GM10266 (cell line): ENCODE data around the gene TLR9.
A peak's percentile ranks its signal among the peaks of the same experiment; 100 is the strongest.

ENCODE experiments used
- DNase-seq: peaks from one replicate; pipeline ENCODE4 v3.0.0; 2012; ENCODE audit errors: extremely low spot score
- TF ChIP-seq, protein P1 (sequence below): IDR thresholded peaks from 2 replicates; pipeline ENCODE4 v1.5.1; 2012; ENCODE audit warnings: mild to moderate bottlenecking, low read depth; ENCODE audit not compliant: control insufficient read depth, insufficient read depth; ENCODE audit errors: missing control alignments

The TLR9 gene

DNA sequence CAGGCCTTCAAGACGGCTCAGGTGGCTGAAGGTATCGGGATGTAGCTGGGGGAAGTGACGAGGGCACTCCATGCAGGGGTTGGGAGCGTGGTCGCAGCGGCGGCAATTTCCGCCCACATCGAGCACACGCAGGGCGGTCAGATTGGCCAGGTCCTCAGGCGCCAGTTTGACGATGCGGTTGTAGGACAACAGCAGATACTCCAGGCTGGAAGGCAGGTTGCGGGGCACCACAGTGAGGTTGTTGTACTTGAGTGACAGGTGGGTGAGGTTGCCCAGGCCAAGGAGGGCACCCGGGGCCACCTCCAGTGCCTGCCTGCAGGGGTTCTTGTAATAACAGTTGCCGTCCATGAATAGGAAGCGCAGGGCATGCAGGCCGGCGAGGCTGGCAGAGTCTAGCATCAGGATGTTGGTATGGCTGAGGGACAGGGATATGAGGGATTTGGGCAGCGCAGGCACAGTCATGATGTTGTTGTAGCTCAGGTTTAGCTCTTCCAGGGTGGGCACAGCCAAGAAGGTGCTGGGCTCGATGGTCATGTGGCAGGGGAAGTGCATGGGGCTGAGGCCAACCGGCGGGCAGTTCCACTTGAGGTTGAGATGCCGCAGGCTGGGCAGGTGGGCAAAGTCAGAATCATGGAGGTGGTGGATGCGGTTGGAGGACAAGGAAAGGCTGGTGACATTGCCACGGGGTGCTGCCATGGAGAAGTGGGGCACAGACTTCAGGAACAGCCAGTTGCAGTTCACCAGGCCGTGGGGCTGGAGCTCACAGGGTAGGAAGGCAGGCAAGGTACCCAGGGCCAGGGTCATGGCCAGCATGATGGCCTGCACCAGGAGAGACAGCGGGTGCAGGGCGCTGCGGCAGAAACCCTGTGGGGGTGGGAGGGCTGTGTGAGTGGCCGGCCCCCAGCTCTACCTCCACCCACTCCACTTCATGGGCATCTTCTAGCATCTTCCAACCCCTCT is 1.7 kb downstream of the TLR9 start:
- DNase-seq: no peak
- TF ChIP-seq, protein P1, sequence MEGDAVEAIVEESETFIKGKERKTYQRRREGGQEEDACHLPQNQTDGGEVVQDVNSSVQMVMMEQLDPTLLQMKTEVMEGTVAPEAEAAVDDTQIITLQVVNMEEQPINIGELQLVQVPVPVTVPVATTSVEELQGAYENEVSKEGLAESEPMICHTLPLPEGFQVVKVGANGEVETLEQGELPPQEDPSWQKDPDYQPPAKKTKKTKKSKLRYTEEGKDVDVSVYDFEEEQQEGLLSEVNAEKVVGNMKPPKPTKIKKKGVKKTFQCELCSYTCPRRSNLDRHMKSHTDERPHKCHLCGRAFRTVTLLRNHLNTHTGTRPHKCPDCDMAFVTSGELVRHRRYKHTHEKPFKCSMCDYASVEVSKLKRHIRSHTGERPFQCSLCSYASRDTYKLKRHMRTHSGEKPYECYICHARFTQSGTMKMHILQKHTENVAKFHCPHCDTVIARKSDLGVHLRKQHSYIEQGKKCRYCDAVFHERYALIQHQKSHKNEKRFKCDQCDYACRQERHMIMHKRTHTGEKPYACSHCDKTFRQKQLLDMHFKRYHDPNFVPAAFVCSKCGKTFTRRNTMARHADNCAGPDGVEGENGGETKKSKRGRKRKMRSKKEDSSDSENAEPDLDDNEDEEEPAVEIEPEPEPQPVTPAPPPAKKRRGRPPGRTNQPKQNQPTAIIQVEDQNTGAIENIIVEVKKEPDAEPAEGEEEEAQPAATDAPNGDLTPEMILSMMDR: no peak

- TF ChIP-seq, protein P1: no peak
- DNase-seq: no peak
Measured at GRCh38 chr3:52222319-52223221, 2.9 kb downstream of the TLR9 start.

DNA sequence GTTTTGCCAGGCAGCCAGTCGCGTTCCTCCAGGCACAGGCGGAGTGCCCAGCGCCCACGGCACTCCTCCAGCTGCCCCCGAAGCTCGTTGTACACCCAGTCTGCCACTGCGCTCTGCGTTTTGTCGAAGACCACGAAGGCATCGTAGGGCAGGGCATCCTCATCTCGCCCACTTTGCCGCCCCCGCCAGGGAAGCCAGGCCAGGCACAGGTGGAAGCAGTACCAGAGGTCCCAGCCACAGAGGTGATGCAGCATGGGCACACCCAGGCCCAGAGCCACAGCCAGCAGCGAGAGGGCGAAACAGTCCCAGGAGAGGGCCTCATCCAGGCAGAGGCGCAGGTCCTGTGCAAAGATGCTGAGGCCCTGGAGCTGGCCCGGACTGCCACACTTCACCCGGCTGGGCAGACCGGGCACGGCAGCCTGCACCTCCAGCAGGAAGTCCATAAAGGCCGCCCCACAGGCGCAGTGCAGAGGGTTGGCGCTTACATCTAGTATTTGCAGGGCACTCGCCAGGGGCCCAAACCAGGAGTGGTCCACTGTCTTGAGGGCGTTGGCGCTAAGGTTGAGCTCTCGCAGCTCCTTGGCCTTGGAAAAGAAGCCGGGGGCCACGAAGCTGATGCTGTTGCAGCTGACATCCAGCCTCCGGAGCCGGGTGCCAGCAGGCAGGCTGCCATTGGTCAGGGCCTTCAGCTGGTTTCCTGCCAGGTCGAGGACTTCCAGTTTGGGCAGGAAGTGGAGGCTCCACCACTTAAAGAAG is 3.7 kb downstream of the TLR9 start:
- DNase-seq: no peak
- TF ChIP-seq, protein P1: no peak

DNA sequence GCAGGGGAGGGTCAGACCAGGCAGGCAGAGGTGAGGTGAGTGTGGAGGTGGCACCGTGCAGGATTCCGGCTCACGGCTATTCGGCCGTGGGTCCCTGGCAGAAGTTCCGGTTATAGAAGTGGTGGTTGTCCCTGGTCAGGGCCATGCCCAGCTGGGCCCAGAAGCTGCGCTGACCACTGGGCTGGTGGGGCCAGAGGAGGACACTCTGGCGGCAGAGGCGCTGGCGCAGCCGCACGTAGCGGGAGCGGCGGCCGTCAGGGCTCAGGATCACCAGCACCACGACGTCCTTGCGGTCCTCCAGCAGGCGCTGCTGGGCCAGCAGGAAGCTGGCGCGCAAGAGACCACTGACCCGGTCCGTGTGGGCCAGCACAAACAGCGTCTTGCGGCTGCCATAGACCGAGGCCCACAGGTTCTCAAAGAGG is 4.3 kb downstream of the TLR9 start:
- no peak for DNase-seq
- TF ChIP-seq, protein P1: no peak

DNA sequence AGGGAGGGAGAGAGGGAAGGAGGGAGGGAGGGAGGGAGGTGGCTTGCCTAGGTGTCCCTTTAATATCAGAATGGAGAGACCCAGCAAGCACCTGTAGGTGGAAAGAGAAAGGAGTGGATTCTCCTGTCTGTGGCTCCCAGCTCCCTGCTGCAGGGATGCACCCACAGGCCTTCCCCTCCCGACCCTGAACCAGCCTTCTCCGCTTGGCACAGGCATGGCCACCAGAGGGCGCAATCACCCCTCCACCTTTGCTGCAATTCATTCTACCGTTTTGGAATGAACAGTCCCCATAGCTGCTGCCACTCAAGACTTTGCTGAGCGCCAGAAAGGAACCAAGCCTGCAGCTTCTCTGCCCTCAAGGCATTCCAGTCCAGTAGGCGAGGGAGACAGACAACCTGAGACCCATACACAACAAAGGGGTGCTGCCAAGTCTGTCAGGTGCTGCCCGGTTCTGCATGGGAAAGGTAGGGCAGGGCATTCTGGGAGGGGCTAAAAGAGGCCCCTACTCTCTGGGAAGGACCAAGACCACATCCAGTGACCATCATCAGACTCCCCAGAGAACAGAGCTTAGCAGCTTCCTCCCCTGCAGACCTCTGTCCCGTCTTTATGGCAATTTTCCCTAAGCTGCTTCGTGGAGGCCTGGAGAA is 4.9 kb downstream of the TLR9 start:
- DNase-seq: peak; percentile 87
- TF ChIP-seq, protein P1: peak; percentile 94

DNA sequence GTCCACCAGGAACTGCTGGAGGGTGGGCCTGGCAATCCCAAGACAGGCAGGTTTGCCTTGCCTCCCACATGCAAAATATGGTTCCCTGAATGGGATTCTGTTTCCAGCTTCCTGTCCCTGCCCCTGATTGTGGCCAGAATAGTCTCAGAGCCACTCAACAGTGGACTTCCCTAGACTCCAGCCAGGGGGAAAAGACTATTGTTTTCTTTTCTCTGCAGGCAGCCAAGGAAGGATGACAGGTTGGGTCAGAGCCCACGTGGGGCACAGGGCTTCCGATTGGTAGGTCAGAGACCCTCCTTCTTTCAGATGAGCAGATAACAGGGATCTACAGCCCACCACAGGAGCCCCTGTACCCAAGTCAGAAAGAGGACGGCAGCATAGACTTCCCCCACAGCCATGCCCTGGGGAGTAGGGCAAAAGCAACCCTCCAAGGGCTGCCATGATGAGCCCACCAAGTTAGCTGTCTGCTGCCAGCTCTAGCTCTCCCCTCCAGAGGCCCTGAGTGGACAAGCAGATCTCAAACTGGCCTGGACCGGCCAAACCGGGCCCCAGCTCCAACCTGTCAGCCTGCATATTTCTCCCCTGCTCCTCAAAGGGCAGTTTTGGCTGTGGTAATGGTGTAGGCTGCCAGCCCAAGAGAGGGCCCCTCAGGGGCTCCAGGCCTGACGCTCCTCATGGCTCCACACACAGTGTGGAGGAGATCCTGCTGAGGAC is 6.4 kb downstream of the TLR9 start:
- no peak for DNase-seq
- TF ChIP-seq, protein P1: no peak
